ENCODE results near the gene GLT8D1. TPM values are rescaled to one million over a fixed set of nuclear protein-coding genes. Genes with fewer than 3 reads are reported as not detected.
A peak's percentile ranks its signal among the peaks of the same experiment; 100 is the strongest.

GLT8D1 gene
- total and polyA plus RNA-seq, 3 experiments from 2014 or later = 34.9 to 60.0 (median 42.4) TPM

- DNase-seq = no peak
- no peaks in the 10 kb centered on the region for H3K9me3 ChIP-seq (ENCODE audit: low read length)
- Mint-ChIP-seq H3K4me3 (peak overlapping the region in 1 of 7 donors; percentile 12), H3K9me3 (no peaks in the 10 kb centered on the region), H3K27me3 (no peaks in the 10 kb centered on the region), H3K4me1 (peaks cover 11 to 23% (median 15%) of the 10 kb centered on the region in 3 donors), H3K27ac (peak overlapping the region in 4 of 8 donors; percentile 31 to 82 (median 70)), H3K36me3 (peaks cover 7 to 95% (median 32%) of the 10 kb centered on the region in 3 donors)
- no peak overlapping the region for H3K4me3 ChIP-seq (ENCODE audit: low read length)
- ChIA-PET POLR2A (no interaction called here), CTCF (interaction anchor here (1.6 kb wide), 1 partner anchor 15 kb away, joined by 5 read pairs; no protein-coding TSS in a partner anchor)
- no peak overlapping the region for H3K27ac ChIP-seq (ENCODE audit: low read depth, low read length)
- peaks cover 88% of the 10 kb centered on the region for H3K36me3 ChIP-seq (ENCODE audit: insufficient read depth, low read length)
- H3K4me1 ChIP-seq (ENCODE audit: insufficient read depth, low read length) = no peaks in the 10 kb centered on the region
- H3K27me3 ChIP-seq (ENCODE audit: insufficient read depth, low read length, poor library complexity, severe bottlenecking) = no peaks in the 10 kb centered on the region
These were observed 12.5 kb downstream of the GLT8D1 start for GRCh38 chr3:52693071-52693470.

GRCh38 chr3:52690560-52690959 lies 15.0 kb downstream of the GLT8D1 start:
- ChIA-PET CTCF (interaction anchor here (1.5 kb wide), 1 partner anchor 11 kb away, joined by 3 read pairs; no protein-coding TSS in a partner anchor), POLR2A (no interaction called here)
- H3K9me3 Mint-ChIP-seq = no peaks in the 10 kb centered on the region
- H3K27me3 ChIP-seq (ENCODE audit: insufficient read depth, low read length, poor library complexity, severe bottlenecking) = no peaks in the 10 kb centered on the region
- H3K36me3 Mint-ChIP-seq = peaks cover 11 to 94% (median 29%) of the 10 kb centered on the region in 3 donors
- H3K27ac Mint-ChIP-seq = peak overlapping the region in 5 of 8 donors; percentile 19 to 79 (median 37)
- DNase-seq = no peak
- no peak overlapping the region for H3K4me3 ChIP-seq (ENCODE audit: low read length)
- H3K9me3 ChIP-seq (ENCODE audit: low read length) = no peaks in the 10 kb centered on the region
- peaks cover 21 to 29% (median 25%) of the 10 kb centered on the region in 3 donors for H3K4me1 Mint-ChIP-seq
- H3K27ac ChIP-seq (ENCODE audit: low read depth, low read length) = no peak overlapping the region
- H3K4me1 ChIP-seq (ENCODE audit: insufficient read depth, low read length) = peaks cover 11% of the 10 kb centered on the region
- no peaks in the 10 kb centered on the region for H3K27me3 Mint-ChIP-seq
- peaks cover 76% of the 10 kb centered on the region for H3K36me3 ChIP-seq (ENCODE audit: insufficient read depth, low read length)
- H3K4me3 Mint-ChIP-seq = peak overlapping the region in 1 of 7 donors; percentile 59

DNA sequence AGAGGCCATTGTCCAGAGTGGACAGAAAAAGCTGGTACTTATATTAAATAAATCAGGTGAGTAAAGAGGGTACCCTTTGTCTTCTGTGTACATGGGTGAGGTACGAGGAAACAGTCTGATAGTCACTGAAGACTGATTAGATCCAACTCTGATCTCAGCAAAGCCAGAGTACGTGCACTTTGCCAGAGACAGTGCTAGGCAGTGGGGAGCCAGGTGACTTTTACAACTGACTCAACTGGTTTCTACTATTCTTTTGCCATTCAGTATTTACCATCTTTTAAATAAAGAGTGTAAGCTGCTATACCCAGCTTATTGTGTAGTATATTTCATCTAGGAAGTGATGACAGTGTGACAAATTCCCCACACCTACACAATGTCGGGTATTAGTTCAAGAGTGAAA lies 16.4 kb downstream of the GLT8D1 start:
- peak overlapping the region in 3 of 8 donors; percentile 71 to 92 (median 74) for H3K27ac Mint-ChIP-seq
- H3K9me3 Mint-ChIP-seq = no peaks in the 10 kb centered on the region
- H3K9me3 ChIP-seq (ENCODE audit: low read length) = no peaks in the 10 kb centered on the region
- H3K4me1 ChIP-seq (ENCODE audit: insufficient read depth, low read length) = peaks cover 22% of the 10 kb centered on the region
- no peaks in the 10 kb centered on the region for H3K27me3 Mint-ChIP-seq
- H3K27ac ChIP-seq (ENCODE audit: low read depth, low read length) = no peak overlapping the region
- ChIA-PET CTCF (no interaction called here), POLR2A (no interaction called here)
- peaks cover 32 to 41% (median 35%) of the 10 kb centered on the region in 3 donors for H3K4me1 Mint-ChIP-seq
- H3K27me3 ChIP-seq (ENCODE audit: insufficient read depth, low read length, poor library complexity, severe bottlenecking) = no peaks in the 10 kb centered on the region
- H3K36me3 ChIP-seq (ENCODE audit: insufficient read depth, low read length) = peaks cover 64% of the 10 kb centered on the region
- no peak for DNase-seq
- peaks cover 11 to 82% (median 22%) of the 10 kb centered on the region in 3 donors for H3K36me3 Mint-ChIP-seq
- H3K4me3 Mint-ChIP-seq = peak overlapping the region in 1 of 7 donors; percentile 56
- no peak overlapping the region for H3K4me3 ChIP-seq (ENCODE audit: low read length)

DNA sequence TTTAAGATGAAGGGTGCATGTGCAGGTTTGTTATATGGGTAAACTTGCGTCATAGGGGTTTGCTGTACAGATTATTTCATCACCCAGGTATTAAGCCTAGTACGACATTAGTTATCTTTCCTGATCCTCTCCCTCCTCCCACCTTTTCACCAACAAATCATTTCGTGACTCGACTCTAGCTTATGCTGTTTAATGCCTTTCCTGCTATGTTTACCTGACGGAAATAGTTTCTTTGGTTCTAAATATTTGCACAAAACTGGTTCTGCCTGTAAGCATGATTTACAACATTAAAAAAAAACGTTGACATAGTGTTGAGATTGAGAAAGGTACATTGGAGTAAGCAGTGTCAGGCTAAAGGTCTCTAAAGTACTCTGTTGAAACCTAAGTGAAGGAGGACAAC lies 17.3 kb downstream of the GLT8D1 start:
- POLR2A ChIA-PET = interaction anchor here (0.8 kb wide), 1 partner anchor 15 kb away, joined by 4 read pairs; no protein-coding TSS in a partner anchor
- Histone ChIP-seq H3K4me1 (ENCODE audit: insufficient read depth, low read length) (peaks cover 28% of the 10 kb centered on the region), H3K36me3 (ENCODE audit: insufficient read depth, low read length) (peaks cover 58% of the 10 kb centered on the region), H3K4me3 (ENCODE audit: low read length) (no peak overlapping the region), H3K9me3 (ENCODE audit: low read length) (no peaks in the 10 kb centered on the region), H3K27ac (ENCODE audit: low read depth, low read length) (no peak overlapping the region), H3K27me3 (ENCODE audit: insufficient read depth, low read length, poor library complexity, severe bottlenecking) (no peaks in the 10 kb centered on the region)
- CTCF ChIA-PET = no interaction called here
- DNase-seq = no peak
- Mint-ChIP-seq H3K4me1 (peaks cover 35 to 50% (median 44%) of the 10 kb centered on the region in 3 donors), H3K27me3 (no peaks in the 10 kb centered on the region), H3K4me3 (peak overlapping the region in 3 of 7 donors; percentile 4 to 62 (median 19)), H3K36me3 (peaks cover 8 to 74% (median 17%) of the 10 kb centered on the region in 3 donors), H3K9me3 (no peaks in the 10 kb centered on the region), H3K27ac (peak overlapping the region in 5 of 8 donors; percentile 29 to 99 (median 74))

DNA sequence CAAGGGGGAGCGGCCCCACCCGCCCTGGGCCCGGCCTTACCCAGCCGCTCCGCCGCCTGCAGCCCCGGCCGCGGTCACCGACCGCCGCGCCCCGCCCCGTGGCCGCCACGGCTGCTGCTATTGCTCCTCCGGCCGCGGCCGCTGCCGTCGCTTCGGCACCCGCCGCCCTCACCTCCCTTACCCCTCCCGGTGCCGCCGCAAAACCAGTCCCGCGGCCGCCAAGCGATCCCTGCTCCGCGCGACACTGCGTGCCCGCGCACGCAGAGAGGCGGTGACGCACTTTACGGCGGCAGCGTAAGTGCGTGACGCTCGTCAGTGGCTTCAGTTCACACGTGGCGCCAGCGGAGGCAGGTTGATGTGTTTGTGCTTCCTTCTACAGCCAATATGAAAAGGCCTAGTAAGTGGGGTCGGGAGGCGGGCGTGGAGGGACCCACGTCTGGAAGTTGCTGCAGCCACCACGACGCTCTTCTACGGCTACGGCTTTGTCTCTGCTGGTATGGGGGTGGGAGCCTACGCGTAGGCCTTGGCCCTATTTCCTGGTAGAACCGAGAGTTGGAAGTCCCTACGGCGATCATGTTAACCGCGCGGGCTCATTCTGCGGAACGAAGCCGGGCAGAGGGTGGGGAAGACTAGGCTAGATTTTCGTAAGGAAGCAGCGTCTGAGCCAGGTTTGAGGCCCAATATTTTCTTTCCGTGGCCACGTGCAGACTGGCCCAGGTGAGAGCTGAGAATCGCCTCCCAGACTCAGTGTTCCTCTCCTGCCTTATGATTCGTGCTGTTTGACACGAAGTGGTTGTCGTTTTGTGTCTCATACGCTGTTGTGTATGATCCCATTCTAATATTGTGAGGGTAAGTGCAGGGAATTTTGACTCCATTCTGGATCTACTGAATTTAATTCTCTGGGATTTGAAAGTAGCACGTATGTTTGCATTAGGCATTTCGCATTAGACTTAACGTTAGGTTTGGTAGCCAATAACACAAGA lies 19.6 kb downstream of the GLT8D1 start, which contains the start of the genes GNL3 and PBRM1:
GNL3 (plus strand) TSS at position 324 of the 983 bp plus-strand sequence; CDS start at position 385, 61 bp downstream.
PBRM1 (minus strand) TSS at position 205 of the 983 bp plus-strand sequence.
- POLR2A ChIA-PET = no interaction called here
- peaks cover 41% of the 10 kb centered on the region for H3K36me3 ChIP-seq (ENCODE audit: insufficient read depth, low read length)
- CTCF ChIA-PET = no interaction called here

GRCh38 chr3:52685285-52685708 lies 20.3 kb downstream of the GLT8D1 start:
- ChIA-PET POLR2A (no interaction called here), CTCF (no interaction called here)
- peak overlapping the region; percentile 95 to 99 (median 96) for H3K27ac Mint-ChIP-seq
- no peaks in the 10 kb centered on the region for H3K27me3 ChIP-seq (ENCODE audit: insufficient read depth, low read length, poor library complexity, severe bottlenecking)
- H3K4me1 ChIP-seq (ENCODE audit: insufficient read depth, low read length) = peaks cover 38% of the 10 kb centered on the region
- peaks cover 50 to 69% (median 68%) of the 10 kb centered on the region in 3 donors for H3K4me1 Mint-ChIP-seq
- H3K36me3 ChIP-seq (ENCODE audit: insufficient read depth, low read length) = peaks cover 36% of the 10 kb centered on the region
- no peaks in the 10 kb centered on the region for H3K9me3 Mint-ChIP-seq
- peak overlapping the region; percentile 87 to 96 (median 91) for H3K4me3 Mint-ChIP-seq
- H3K9me3 ChIP-seq (ENCODE audit: low read length) = no peaks in the 10 kb centered on the region
- DNase-seq = peak; percentile 69 to 83 (median 75)
- peaks cover 4 to 64% (median 13%) of the 10 kb centered on the region in 3 donors for H3K36me3 Mint-ChIP-seq
- peak overlapping the region; percentile 88 for H3K27ac ChIP-seq (ENCODE audit: low read depth, low read length)
- H3K27me3 Mint-ChIP-seq = no peaks in the 10 kb centered on the region
- H3K4me3 ChIP-seq (ENCODE audit: low read length) = peak overlapping the region; percentile 78

More for the DNA sequence above, 19.6 kb downstream of the GLT8D1 start, which contains the start of the genes GNL3 and PBRM1:
- H3K9me3 Mint-ChIP-seq = no peaks in the 10 kb centered on the region
- Histone ChIP-seq H3K9me3 (ENCODE audit: low read length) (no peaks in the 10 kb centered on the region), H3K27ac (ENCODE audit: low read depth, low read length) (peak within 1 kb of the TSS; percentile 88), H3K4me1 (ENCODE audit: insufficient read depth, low read length) (peaks cover 38% of the 10 kb centered on the region), H3K4me3 (ENCODE audit: low read length) (peak within 1 kb of the TSS; percentile 88), H3K27me3 (ENCODE audit: insufficient read depth, low read length, poor library complexity, severe bottlenecking) (no peaks in the 10 kb centered on the region)
- H3K4me1 Mint-ChIP-seq = peaks cover 49 to 67% (median 62%) of the 10 kb centered on the region in 3 donors
- H3K27me3 Mint-ChIP-seq = no peaks in the 10 kb centered on the region
- peak; percentile 88 to 94 (median 93) for DNase-seq
- peak within 1 kb of the TSS; percentile 98 to 100 (median 99) for H3K27ac Mint-ChIP-seq
- H3K36me3 Mint-ChIP-seq = peaks cover 7 to 66% (median 16%) of the 10 kb centered on the region in 3 donors
- peak within 1 kb of the TSS; percentile 92 to 99 (median 97) for H3K4me3 Mint-ChIP-seq

- Histone ChIP-seq H3K4me3 (ENCODE audit: low read length) (peak overlapping the region; percentile 78), H3K9me3 (ENCODE audit: low read length) (no peaks in the 10 kb centered on the region), H3K27ac (ENCODE audit: low read depth, low read length) (no peak overlapping the region), H3K4me1 (ENCODE audit: insufficient read depth, low read length) (peaks cover 38% of the 10 kb centered on the region), H3K36me3 (ENCODE audit: insufficient read depth, low read length) (peaks cover 32% of the 10 kb centered on the region), H3K27me3 (ENCODE audit: insufficient read depth, low read length, poor library complexity, severe bottlenecking) (no peaks in the 10 kb centered on the region)
- Mint-ChIP-seq H3K4me3 (peak overlapping the region in 6 of 7 donors; percentile 87 to 96 (median 90)), H3K27ac (peak overlapping the region in 7 of 8 donors; percentile 21 to 99 (median 96)), H3K9me3 (no peaks in the 10 kb centered on the region), H3K4me1 (peaks cover 53 to 80% (median 76%) of the 10 kb centered on the region in 3 donors), H3K36me3 (peaks cover 4 to 65% (median 10%) of the 10 kb centered on the region in 3 donors), H3K27me3 (no peaks in the 10 kb centered on the region)
- POLR2A ChIA-PET = interaction anchor here (0.7 kb wide), 1 partner anchor 21 kb away, joined by 3 read pairs; no protein-coding TSS in a partner anchor
- CTCF ChIA-PET = no interaction called here
- DNase-seq = no peak
These were observed 21.4 kb downstream of the GLT8D1 start for GRCh38 chr3:52684184-52684583.
